IPS-11a (cell line): Measurements from ENCODE around the gene SORCS1.

ENCODE experiments used
- H3K4me3 ChIP-seq: one replicate; pipeline ENCODE4 v1.5.1; 2013; ENCODE audit warnings: low read depth, low read length, control low read depth

The SORCS1 gene

DNA sequence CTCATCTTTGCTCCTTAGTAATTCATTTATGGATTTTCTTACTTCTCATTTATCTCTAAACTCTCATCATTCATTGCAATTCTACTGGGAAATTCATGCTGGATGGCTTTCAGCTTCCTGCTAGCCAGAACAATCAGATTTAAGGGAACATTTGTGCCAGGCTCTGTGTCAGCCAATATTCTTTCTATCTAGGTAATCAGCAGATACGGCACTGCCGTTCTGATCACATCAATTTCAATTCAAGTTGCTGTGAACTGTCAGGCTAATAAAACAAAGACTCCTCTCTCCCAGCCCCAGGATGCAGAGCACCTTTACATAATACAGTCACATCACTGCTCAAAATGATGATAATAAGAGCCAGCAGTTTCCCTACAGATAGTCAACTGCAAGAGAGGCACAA is 468.3 kb downstream of the SORCS1 start:
- H3K4me3 ChIP-seq, result no peak overlapping the region

DNA sequence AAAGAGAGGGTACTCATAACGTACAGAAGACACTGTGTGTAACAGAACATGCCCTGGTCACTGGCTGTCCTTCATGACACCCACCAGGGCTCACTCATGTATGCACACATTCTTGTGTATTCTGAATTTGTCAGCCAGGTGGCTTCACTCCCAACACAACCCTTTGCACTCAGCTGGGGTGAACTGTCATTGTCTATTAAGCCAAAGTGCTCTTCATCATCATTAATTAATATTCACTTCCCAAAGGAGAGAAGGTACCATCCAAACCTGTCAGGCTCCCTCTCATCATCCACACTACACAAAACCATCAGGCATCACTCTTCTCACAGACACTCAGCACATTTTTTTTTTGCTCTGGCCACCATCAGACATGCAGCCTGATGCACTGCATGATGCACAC is 469.8 kb downstream of the SORCS1 start:
- H3K4me3 ChIP-seq, result no peak overlapping the region

DNA sequence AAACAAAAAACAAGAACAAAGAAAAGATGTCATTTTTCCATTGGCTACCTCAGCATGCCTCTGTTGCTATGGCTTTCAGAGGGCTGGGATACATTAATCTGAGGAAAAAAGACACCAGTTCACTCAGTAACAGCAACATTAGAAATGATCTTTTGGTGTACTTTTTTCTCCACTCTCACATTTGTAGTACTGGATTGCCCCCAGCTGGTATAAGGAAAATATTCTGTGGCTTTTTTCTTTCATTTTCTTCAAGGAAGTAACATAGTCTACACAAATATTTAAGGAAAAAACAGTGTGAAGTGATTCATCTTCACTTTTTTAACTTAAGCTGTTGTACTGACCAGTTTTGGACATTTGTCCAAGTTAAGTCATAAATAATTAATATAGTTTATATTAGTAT is 482.3 kb downstream of the SORCS1 start:
- no peak overlapping the region for H3K4me3 ChIP-seq

DNA sequence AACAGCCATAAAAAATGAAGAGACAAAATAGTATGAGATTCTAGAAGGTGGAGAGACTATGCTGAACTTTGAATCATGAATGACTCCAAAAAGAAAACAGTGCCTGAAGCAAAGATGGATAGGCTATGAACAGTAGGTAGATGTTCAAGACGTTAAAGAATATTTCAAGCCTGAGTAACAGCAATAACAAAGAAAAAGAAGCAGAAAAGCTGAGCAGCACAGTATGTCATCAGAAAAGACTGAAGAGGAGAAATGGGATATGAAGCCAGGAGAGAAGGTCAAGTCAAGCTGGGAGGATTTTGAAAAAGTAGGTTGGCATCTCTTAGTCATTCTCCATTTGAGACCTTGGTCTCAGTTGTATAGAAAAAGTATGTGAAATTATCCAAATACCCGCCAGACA is 484.4 kb downstream of the SORCS1 start:
- H3K4me3 ChIP-seq, result no peak overlapping the region

DNA sequence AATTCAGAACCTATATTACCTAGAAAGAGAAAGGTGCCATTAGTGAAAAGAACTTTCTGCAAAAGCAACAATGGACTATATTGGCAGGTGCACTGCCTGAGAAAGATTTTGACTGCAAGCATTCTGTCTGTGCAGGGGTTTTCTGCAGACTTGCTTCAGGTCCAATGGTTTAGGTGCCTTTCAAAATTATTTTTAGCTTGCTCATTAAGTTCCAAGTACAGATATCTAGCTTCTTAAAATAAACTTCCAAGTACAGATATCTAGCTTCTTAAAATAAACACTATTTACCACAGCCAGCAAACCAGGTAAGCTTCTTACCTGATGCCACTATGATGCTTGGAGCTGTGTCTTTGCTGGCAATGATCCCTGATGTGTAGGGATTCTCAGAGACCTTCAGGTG is 485.2 kb downstream of the SORCS1 start:
- H3K4me3 ChIP-seq, result no peak overlapping the region

DNA sequence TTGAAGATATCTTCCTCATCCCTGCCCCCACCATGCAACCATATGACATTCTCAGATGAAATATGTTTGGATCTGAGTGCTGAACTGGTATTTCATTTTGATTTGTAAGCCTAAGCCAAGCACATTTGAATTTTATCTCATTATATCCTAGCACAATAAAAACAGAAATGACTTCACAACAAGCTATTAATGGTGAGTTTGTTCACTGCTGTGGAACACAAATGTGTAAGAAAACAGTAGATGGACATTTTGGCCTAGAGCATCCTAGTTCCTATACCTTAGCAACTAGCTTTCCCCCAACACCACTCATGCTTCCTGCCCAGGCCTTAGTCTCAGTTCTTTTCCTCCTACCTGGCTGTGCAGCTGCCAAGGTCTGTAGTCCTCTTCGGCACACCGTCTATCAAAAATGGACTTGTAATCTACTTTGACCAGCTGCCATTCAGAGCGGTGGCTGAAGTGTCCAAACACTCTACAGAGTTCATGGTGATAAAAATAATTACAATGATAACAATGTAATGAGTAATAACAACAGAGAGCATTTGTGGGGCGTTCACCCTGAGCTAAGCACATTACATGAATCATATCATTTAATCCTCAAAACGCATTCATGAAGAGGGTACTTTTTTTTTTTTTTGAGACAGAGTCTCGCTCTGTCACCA is 491.9 kb downstream of the SORCS1 start:
- no peak overlapping the region for H3K4me3 ChIP-seq

DNA sequence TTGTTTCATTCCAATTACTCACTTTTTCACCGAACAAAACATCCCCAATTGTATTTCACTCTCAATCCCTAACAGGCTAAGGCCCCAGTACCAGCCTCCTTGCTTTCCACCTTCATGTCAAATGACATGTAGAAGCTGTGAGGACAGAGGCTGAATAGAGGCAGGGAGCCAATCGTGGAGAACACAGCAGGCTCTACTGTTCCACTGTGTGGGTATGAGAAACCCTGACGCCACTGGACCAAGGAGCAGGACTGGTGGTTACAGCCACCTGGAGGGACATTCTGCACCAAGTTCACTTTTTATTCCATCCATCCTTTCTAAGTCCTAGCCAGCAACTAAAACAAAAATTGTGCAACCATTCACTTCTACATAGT is 502.8 kb downstream of the SORCS1 start:
- no peak overlapping the region for H3K4me3 ChIP-seq

DNA sequence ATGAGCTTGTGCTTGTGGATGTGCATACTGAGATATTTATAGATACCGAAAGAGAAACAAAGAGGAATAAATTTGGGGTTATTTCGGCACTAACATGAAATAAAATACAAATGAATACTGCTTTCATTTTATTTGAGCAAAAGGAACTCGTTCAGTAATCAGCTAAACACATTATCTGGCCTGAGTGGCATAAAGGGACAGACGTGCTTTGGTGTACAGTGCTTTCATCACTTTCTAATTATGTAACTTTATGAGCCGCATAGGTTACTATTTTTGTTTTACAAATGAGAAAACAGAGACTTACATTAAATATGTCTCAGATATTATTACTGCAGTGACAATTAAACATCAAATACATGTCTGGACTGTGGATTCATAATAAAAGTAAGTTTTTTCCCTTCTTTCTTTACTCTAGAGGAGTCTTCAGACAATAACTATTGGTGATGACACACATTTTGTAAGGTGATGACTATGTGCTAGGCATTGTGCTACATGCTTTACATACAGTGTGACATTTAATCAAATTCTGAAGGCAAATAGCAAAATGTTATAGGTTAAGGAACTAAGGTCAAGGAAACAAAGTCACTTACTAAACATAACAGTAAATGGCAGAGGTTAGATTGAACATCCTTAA is 503.3 kb downstream of the SORCS1 start:
- H3K4me3 ChIP-seq, result no peak overlapping the region

DNA sequence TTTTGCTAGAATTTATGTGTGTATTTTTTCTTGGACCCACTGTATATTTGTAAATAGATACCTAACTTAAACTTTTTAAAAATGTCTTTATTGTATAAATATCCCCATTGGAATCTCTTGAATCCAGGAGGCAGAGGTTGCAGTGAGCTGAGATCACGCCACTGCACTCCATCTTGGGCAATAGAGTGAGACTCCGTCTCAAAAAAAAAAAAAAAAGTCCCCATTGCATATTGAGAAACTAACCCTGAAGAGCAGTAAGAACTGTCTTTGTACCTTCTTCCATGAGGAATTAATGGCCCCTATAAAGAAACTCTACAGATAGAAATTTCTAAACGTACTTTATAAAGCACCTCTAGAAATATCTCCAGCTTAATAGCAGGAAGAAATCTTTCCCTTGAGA is 504.0 kb downstream of the SORCS1 start:
- H3K4me3 ChIP-seq, result no peak overlapping the region

DNA sequence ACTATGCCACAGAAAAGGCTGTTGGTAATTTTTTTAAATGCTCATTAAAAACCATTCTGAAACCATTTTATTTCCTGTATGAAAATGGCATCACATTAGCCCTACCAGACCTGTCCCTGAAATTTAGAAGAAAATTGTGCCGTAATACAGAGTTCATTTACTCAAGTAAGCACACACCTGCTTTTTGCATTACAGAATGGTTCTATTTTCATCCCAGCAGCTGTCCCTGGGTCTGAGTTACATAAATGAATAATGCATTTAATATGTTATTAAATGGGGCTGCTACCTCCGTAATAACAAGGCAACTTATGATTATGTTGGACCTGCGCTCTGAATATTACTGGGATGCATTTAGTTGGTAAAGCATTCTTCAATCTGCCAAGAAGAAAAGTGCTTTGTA is 508.9 kb downstream of the SORCS1 start:
- no peak overlapping the region for H3K4me3 ChIP-seq

DNA sequence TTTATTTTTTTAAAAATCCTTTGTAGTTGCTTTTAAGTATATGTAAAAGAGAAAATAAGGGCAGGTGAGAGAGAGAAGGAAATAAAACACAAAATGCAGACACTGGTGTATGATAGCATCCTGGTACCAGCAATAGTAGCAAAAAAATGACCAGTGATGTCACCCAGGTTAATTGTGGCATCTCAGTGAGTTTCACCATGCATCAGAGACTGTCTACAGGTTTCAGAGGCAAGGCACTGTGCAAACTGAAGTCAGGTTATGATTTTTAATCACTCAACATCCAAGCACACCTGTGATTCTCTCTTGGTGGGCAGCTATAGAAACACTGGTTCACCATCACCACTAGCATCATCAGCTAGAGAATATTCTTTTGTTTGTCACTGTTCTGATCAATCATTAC is 509.3 kb downstream of the SORCS1 start:
- H3K4me3 ChIP-seq, result no peak overlapping the region

DNA sequence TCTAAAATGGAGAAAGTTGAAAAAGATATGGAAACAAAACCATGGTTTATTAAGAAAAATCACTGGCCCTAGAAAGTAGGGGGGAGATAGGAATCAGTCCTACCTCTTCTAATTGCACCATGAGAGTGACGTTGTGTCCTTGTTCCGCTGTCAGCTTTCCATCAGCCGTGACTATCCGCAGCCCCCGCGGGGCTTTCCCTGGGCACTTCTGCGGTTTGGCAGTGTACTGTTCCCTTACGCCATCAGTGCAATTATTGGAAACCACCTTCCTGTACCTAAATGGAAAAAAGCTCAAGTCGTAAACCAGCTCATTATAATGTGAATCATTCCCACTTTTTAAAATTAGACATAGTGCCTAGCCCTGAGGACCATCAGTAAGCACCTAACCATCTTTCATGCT is 512.2 kb downstream of the SORCS1 start:
- no peak overlapping the region for H3K4me3 ChIP-seq

DNA sequence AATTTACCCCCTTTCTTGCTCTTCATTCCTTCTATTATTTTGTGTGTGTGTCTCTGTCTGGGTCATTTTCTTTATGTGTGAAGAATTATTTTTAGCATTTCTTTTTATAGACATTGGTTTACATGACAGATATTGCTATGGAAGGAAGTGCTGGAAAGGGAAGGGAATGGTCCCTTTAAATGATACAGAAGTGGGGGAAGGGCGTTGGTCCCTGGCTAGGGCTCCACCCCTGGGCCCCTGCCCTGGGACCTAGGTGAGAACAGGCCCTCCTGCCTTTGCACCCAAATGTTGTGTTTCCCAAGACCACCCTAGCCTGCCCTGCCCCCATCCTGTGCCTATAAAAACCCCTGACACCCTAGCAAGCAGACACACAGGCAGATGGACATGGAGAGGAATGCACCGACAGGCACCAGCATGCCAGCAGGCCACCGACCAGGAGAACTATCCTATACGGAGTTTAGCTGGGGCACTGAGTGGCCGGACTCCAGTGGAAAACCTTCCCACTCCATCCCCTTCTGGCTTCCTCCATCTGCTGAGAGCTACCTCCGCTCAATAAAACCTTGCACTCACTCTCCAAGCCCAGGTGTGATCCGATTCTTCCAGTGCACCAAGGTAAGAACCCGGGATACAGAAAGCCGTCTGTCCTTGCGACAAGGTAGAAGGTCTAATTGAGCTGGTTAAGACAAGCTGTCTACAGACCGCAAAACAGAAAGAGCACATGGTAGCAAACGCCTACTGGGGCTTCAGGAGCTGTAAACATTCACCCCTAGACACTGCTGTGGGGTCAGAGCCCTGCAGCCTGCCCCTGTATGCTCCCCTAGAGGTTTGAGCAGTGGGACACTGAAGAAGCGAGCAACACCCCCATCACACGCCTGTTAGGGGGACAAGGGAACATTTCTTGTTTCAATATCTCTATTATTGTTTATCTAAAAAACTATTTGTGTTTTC is 515.7 kb downstream of the SORCS1 start:
- H3K4me3 ChIP-seq, result no peak overlapping the region

DNA sequence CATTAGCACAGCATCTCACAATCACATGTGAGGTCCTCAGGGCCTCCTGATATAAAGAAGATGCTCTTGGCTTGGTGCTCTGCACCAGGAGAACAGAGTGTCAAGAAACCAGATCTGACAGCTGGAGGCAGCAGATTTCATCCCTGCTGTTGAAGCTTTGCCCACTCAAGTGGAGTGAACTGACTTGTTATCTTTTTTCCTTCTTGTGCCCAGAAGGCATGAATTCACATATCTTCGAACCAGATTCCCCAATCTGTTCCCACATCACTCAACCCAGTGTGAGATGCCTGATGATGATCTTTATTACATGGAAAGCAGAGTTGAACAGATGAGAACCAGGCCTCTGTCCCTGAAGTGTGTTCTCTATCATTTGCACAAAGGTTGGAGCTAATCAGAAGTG is 521.0 kb downstream of the SORCS1 start:
- no peak overlapping the region for H3K4me3 ChIP-seq

DNA sequence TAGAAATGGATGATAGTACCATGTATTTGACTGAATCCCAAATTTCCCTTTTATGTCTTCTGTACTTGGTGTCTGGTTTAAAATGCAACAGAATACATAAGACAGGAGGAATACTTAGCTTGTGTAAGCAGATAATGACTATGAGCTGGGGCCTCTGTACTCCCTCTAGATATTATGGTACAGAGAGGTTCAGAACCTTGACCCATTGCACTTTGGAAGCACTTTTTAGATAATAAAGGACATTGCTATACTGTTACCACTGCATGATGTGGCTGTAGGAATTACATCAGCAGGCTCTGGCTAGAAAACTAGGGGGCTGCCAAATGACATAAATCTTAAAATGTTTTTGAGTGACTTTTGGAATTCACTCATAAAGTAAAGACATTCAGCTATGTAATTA is 526.6 kb downstream of the SORCS1 start:
- H3K4me3 ChIP-seq, result no peak overlapping the region

DNA sequence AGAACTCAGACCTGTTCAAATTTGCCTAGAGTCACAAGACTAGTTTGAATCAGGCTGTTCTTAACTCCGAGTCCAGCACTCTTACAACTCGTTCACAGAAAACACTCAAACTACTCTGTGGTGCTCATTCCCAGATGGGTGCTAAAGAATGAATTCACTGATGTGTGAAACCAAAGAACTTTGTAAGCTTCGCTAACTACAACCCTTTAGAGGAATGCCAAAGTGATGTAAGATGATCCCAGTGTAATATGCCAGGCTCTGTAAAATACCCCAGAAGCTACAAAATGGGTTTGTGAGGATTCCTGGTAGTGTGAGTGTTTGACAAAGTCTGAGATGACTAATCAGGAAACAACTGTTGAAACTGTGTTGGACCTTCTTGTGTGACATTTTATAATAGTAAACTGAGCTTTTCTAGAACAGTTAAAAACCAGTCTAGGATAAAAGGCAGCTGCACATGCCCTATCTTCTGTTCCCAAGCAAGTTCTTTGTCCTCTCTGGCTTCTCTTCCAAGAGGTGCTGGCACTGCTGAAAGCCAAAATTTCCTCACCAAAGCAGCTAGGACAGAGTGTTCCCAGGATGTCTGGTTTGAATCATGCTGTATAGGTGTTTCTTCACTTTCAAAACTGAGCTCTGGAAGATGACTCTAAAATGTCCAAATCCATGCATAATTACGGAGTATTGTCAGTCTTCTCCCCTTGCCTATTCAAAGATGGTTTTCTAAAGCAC is 527.6 kb downstream of the SORCS1 start:
- no peak overlapping the region for H3K4me3 ChIP-seq

DNA sequence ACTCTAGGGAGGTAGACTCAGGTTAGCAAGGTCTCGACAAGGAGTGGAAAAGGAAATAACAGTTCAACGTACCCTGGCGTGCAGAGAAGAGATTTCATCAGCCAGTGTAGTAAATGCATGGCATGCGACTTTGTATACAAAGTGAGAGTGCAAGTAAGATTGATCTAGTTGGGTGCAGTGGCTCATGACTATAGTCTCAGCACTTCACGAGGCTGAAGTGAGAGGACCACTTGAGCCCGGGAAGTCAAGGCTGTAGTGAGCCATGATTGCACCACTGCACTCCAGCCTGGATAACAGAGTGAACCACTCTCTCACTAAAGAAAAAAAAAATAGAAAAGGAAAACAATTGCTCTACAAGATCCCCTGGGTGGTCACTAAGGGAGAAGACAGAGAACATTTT is 528.6 kb downstream of the SORCS1 start:
- no peak overlapping the region for H3K4me3 ChIP-seq

DNA sequence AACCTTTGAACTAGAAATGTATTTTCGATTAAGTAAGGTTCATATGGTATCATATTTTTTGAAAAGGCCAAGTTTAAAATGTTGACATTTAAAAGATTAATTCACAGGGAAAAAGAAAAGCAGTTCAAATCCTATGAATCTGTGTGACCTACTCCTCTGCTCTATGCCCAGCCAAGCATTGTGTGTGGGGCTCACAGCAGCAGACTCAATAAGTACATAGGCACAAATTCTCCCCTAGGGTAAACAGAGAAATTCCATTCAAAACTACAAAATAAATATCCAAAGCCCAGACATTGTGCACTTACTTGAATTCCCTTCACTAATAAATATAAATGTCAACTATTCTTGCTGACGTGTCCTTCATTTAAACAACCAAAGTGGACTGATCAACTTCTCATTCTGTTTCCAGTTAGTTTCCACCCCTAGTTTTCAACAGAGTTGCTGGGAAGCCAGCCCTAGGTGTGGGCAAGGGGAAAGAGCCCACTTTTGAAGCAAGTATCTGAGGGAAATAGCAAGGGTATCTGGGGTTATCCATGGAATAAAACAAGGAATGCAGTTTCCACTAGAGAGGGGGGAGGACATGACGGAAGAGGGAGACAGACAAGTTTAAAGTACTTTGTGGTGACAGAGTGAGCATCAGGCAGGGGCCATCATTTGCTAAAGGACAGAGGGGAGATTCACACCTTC is 533.3 kb downstream of the SORCS1 start:
- no peak overlapping the region for H3K4me3 ChIP-seq

DNA sequence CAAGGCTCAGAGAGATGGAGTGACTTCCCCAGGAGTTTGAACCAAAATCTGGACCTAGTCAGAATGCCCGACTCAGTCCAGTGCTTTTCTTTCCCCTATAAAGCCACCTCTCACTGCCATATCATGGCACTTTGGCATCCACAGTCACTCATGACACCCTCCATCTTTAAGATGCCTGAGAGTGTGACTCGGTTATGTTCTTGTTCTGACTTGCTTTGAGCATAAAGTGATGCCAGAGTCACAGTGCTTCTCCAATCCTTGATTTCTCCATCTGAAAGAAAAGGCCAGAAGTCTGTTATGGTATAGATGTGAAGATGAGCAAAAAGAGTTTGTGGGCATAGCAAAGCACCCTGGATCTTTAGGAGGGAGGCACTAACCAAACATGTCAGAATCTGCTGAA is 538.1 kb downstream of the SORCS1 start:
- H3K4me3 ChIP-seq, result no peak overlapping the region

DNA sequence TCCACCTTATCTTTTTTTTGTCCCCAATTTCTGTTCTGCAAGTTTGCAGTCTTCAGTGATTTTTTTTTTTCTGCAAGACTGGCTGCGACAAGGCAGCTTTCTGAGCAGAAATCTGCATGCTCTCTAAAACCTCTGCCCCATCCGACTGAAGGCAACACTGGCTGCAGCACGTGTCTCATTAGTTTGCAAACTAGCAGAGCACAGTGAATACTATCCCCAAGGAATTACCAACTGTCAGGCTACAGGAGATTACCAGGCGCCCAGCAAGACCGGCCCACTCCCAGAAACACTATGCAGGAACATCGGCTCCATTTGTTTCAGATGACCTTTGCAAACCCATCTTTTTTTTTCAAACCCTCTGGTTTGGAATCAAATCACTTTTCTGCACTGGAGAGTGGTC is 538.8 kb downstream of the SORCS1 start:
- H3K4me3 ChIP-seq, result no peak overlapping the region

DNA sequence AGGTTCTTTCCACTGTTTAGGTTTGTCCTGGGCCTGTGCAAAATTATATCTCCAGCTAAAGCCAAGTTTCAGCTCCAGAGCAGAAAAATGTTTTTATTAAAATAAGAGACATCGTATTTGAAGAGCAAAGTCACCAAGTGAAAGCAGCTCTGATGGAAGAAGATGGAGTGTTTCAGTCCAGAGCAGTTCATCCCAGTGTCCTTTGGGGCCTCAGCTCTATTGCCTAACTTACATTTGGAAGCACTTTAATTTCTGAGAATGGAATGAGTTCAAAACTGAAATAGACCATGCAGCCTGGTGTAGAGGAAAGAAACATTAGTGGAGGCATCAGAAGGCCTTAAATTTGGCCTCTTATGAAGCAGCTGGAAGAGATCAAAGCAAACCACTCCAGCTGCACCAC is 545.2 kb downstream of the SORCS1 start:
- no peak overlapping the region for H3K4me3 ChIP-seq
